Stimulated activated CD8-positive, alpha-beta memory T cell treated with anti-CD3 and anti-CD28 coated beads, Interleukin-2, amount 100 ng/mL, for 48 hours (primary cell): ENCODE results near the gene KIAA1549.

ENCODE experiments used
- DNase-seq, 2 donors: peaks; one replicate each; pipeline ENCODE4 v3.0.0-alpha.2; 2020; ENCODE audit warnings: low read depth in 2 of 2

Gene KIAA1549

DNA sequence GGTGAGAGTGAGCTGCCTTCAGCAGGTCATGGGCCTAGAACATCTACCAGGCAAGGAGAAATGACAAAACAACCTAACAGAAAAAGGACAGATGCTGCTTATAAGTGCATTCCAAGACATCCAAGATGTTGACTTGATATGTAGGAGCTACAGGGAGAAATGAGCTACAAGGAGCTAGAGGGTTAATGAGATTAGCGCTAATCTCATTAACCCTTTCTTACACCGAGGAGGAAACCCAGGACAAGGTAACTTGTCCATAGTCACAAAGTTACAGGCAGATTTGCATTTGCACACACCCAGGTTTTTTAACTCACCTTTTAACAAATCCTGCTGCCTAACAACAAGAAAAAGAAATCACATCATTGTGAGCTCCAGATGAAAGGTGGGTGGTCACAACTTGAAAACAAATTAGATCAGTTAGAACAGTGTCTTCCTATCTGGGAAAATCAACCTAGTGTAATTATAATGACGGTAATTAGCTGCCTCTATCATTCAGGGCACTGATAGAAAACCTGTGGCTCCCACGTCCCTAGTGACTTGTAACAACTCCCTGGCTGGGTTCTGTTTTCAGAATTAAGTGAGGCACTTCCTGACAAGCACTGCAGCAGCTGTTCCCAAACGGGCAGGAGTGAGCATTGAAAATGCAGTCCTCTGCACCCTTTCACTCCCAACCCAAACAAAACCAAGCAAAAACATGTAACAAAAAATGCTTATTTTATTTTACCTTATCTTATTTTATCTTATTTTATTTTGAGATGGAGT is 5.7 kb downstream of the KIAA1549 start:
- DNase-seq: no peak

- DNase-seq: no peak
Measured at GRCh38 chr7:138974675-138975292, 6.4 kb downstream of the KIAA1549 start.

- DNase-seq: no peak
Measured at GRCh38 chr7:138974103-138974502, 7.1 kb downstream of the KIAA1549 start.

DNA sequence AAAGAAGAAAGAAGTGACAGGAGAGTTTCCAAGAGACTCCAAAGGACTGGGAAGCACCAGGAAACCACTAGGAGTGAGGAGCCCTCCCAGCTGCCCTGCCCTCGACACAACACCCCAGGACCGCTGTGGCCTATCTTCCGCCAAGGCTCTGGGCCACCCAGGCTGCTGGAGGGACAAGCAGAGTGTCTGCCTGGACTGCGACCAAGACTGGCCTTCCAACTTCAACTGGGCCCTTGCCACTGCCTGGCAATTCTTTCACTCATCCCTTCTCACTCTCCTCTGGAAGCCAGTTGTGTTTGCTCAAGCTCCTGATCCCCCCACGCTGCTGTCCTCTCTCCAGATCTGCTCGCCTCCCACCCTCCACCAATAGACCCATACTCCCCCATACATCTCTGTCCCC is 10.2 kb downstream of the KIAA1549 start:
- DNase-seq: no peak

DNA sequence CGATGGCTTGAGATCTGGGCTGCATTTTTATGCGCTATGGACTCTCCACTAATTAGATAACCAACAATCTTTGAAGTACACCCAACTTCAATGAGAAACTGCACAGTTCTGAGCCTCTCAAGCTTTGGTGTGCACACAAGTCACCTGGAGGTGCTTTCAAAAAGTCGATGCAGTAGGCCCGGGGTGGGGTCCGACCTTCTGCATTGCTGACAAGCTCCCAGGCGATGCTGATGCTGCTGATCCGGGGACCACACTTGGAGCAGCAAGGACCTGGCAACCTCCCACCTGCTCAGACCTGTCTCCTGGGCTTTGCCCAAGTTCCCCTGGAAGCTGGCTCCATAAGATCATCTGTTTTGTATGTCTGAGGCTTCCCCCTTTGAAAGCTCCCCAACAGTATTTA is 10.7 kb downstream of the KIAA1549 start:
- no peak for DNase-seq

GRCh38 chr7:138967159-138967558 is 14.0 kb downstream of the KIAA1549 start:
- DNase-seq: no peak

DNA sequence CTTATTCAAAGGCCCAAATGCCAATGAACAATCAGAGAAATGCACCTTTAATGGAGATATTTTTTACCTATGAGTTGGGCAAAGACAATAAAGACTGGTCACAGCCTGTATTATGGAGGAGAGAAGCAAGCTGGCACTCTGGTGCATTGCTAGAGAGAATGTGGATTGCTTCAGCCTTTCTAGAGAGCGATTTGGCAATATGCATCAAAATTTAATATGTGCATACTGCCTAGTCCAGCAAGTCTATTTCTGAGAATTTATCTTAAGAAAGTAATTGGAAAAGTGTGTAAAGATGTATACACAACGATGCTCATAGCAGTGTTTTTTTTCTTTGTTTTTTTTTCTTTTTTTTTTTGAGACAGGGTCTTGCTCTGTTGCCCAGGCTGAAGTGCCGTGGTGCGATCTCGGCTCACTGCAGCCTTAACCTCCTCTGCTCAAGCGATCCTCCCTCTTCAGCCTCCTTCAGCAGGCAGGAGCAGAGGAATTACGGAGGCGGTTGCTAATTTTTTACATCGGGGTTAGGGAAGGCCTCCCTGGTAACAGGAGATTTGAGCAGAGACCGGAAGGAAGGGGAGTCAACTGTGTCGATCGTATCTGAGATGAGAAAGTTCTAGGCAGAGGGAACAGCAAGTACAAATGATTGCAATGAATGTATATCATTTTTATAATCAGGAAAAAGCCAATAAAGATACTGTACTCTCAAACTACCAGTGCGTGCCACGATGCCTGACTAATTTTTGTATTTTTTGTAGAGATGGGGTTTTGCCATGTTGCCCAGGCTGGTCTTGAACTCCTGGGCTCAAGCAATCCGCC is 16.4 kb downstream of the KIAA1549 start:
- DNase-seq: no peak

GRCh38 chr7:138963675-138964074 is 17.5 kb downstream of the KIAA1549 start:
- DNase-seq: no peak

GRCh38 chr7:138962561-138963270 is 18.5 kb downstream of the KIAA1549 start:
- DNase-seq: no peak

- no peak for DNase-seq
Measured at GRCh38 chr7:138961159-138961558, 20.0 kb downstream of the KIAA1549 start.

- no peak for DNase-seq
Measured at GRCh38 chr7:138958391-138958956, 22.7 kb downstream of the KIAA1549 start.

DNA sequence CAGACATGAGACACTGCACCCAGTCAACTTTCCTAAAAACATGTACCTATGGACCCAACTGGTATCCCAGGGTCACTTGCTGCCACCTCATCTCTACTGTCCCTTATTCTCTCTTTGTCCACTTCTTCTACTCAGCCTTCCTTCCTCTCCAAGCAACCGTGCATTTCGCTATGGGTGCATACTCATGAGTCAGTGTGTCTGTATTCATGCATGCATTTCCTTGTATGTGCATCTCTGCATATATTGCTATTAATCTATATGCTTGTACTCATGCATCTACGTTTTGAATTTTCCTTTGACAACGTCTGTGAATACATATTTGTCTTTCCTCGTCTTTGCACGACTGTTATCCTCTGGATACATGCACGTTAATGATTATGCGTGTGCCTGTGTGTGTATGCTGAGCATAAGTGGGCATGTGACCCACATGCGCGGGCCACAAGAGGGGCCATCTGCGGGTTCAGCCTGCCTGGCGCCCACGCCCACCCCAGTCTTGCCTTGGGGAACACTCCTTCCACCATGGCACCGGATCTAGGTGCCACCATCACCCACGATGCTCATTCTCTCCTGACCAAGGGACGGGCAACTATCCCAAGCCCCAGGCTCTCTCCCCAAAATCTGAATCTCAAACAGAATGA is 23.3 kb downstream of the KIAA1549 start:
- DNase-seq: no peak

DNA sequence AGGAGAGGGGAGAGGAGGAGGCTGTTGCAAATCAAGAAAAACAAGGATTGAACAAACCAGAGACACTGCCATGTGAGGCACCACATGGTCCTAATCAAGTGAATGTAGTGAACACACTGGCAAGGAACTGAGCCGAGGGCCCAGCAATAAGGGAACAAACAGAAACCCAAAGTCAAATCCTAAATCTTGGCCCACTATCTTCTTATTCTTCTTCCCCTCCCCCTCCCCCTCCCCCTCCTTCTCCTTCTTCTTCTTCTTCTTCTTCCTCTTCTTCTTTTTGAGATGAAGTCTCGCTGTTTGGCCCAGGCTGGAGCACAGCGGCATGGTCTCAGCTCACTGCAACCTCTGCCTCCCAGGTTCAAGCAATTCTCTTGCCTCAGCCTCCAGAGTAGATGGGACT is 24.0 kb downstream of the KIAA1549 start:
- DNase-seq: no peak

- no peak for DNase-seq
Measured at GRCh38 chr7:138954545-138955475, 26.4 kb downstream of the KIAA1549 start.

DNA sequence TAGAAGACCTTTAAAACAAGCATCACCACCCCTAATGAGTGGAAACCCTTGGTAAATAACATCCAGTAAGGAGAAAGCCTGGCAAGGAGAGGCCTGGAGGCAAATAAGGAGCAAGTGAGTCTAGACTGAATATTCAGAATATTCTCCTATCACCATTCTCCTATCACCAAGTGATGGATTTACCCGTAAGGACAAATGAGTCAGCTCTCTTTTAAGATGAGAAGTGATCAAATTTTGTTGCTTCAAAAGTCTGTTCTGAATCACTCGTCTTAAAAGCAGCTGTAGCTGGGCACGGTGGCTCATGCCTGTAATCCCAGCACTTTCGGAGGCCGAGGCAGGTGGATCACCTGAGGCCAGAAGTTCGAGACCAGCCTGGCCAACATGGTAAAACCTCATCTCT is 28.4 kb downstream of the KIAA1549 start:
- no peak for DNase-seq

DNA sequence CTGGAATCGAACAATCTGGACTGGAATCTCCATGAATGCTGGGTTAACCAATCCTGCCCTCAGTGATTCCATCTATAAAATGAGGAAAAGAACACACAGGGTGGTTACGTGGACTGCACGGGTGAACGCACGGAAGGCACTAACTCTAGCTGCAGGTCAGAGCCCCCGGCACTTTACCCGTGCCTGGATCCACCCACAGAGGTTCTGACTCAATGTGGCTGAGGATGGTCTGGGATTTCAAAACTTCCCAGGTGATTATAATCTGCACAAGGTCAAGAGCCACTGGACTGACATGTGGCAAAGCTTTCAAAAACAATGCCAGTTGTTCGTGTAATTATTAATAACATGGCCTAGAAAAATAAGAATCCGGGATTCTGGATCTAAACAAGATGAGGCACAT is 29.2 kb downstream of the KIAA1549 start:
- no peak for DNase-seq

DNA sequence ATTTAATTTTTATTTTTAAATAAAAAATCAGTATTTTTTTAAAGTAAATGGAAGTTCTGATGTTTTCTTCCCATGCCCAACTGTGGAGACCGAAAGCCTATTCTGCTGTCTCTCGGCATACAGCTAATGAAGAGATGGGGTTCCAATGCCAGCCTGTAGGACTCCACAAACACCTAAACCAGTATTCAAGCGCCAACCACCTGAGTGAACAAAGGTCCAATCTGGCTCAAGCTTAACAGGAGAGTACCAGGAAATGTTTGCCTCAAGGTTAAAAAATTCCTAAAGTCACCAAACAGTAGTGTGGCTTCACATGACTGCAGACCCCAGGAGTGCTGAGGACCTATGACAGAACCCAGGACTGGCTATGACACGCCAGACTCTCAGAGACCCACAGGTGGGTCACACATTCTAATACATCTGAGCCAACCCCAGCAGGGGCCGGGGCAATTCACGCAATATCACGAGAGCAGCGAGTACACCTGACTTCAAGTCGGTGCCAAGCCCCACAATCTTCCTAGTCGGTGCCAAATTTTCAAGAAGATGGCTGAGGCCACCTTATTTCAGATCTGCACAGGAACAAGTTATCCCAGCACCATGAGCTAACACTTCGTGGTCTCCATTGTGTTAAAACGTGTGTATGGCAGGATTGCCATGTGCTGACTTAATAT is 31.6 kb downstream of the KIAA1549 start:
- no peak for DNase-seq

DNA sequence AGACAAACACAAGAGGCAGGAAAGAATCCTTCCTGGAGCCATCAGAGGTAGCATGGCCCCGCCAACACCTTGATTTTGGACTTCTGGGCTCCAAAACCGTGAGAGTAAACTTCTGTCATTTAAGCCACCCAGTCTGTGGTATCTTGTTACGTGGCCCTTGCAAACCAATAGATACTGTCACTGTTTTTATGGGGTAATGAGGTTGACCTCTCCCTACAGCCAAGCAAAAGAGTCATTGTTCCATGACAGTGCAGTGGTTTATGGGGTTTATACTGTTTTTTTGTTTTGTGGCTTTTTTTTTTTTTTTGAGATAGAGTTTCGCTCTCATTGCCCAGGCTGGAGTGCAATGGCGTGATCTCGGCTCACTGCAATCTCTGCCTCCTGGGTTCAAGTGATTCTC is 32.8 kb downstream of the KIAA1549 start:
- no peak for DNase-seq

GRCh38 chr7:138945821-138946220 is 35.4 kb downstream of the KIAA1549 start:
- DNase-seq: no peak

DNA sequence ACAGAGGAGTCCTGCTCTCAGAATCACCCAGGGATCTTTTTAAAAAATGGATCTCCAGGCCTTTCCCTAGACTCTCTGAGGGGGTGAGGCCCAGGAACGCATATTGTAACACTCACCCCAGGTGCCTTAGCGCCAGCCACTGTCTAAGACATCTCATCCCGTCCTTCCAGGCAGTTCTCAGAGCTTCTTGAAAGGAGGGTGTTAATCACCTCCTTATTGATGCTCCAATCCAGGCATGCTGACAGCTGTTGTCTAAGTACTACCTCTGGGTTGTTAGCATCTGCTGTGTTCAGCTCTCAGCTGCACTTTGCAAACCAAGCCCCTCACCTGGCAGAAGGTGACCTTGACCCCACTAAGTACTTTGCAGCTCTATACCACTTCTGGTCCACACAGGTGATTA is 36.0 kb downstream of the KIAA1549 start:
- no peak for DNase-seq
